ENCODE measurements around the gene UBE2B.

GRCh38 chr5:134413046-134413445 is 41.7 kb downstream of the UBE2B start:
- TF ChIP-seq YY1 (IDR thresholded peaks at IDR 0.05; ENCODE audit: low read depth): no peak
- TF ChIP-seq MAX (IDR thresholded peaks at IDR 0.05): no peak
- no peak for TF ChIP-seq FOXM1 (IDR thresholded peaks at IDR 0.05; ENCODE audit: borderline replicate concordance, low read depth)
- TF ChIP-seq TAF1 (IDR thresholded peaks at IDR 0.05; ENCODE audit: low read depth): no peak
- TF ChIP-seq TCF12 (IDR thresholded peaks at IDR 0.05; ENCODE audit: low read depth): no peak
- no peak for TF ChIP-seq CEBPB (IDR thresholded peaks at IDR 0.05)
- no peak for TF ChIP-seq NFIC (IDR thresholded peaks at IDR 0.05)
- no peak for TF ChIP-seq ZBTB7A (IDR thresholded peaks at IDR 0.05; ENCODE audit: low read depth)
- no peak for TF ChIP-seq CREB1 (IDR thresholded peaks at IDR 0.05; ENCODE audit: low read depth)
- no peak for TF ChIP-seq EP300 (IDR thresholded peaks at IDR 0.05; ENCODE audit: borderline replicate concordance)
- no peak for TF ChIP-seq USF1 (IDR thresholded peaks at IDR 0.05)
- no peak for TF ChIP-seq REST (IDR thresholded peaks at IDR 0.05; ENCODE audit: low read depth)

All from Ishikawa (cell line).